Activated CD4-positive, alpha-beta T cell treated with anti-CD3 and anti-CD28 coated beads, Interleukin-2, amount 10 ng/mL, durations not matched to agents 7 days and 5 days (primary cell): ENCODE results near the gene ARHGAP10. TPM values are rescaled to one million over a fixed set of nuclear protein-coding genes. Genes with fewer than 3 reads are reported as not detected.
"Not testable (repeated sequence)": the region's sequence is repeated elsewhere in the genome, so short reads cannot be mapped to it uniquely, and the experiment has no call there.

ENCODE experiments used
- CTCF ChIA-PET: fragments of 350-600 bp; sonication (Branson Sonifier 250); formaldehyde crosslinking; loops from one replicate; lab custom pipeline; 2021; ENCODE audit warnings: antibody characterized with exemption; lab: Charles Lee
- POLR2A ChIA-PET: fragments of 350-600 bp; sonication (Branson Sonifier 250); formaldehyde crosslinking; loops from one replicate; lab custom pipeline; 2021; ENCODE audit warnings: antibody characterized with exemption; lab: Charles Lee
- DNase-seq: peaks from one replicate; pipeline ENCODE4 v3.0.0-alpha.2; 2020
- H3K27ac Mint-ChIP-seq: one replicate; pipeline ENCODE4 v1.8.0; 2021; ENCODE audit warnings: mild to moderate bottlenecking, moderate library complexity, mixed read lengths
- H3K27me3 Mint-ChIP-seq: one replicate; pipeline ENCODE4 v1.8.0; 2021; ENCODE audit warnings: mixed read lengths
- H3K36me3 Mint-ChIP-seq: one replicate; pipeline ENCODE4 v1.8.0; 2021; ENCODE audit warnings: low read depth, mixed read lengths
- H3K4me1 Mint-ChIP-seq: one replicate; pipeline ENCODE4 v1.8.0; 2021; ENCODE audit warnings: mixed read lengths
- H3K4me3 Mint-ChIP-seq: one replicate; pipeline ENCODE4 v1.8.0; 2021; ENCODE audit warnings: mild to moderate bottlenecking, moderate library complexity, mixed read lengths
- H3K9me3 Mint-ChIP-seq: one replicate; pipeline ENCODE4 v1.8.0; 2021; ENCODE audit warnings: mixed read lengths
- total RNA-seq, 2 experiments: library from RNA; stranded (reverse); gene quantifications; one replicate each; pipeline ENCODE4 v1.2.3, GENCODE V29; 2021

The ARHGAP10 gene
- total RNA-seq, 2 experiments from 2014 or later, result 9.4 to 10.7 TPM

GRCh38 chr4:147987252-147987651 is 255.4 kb downstream of the ARHGAP10 start:
- Mint-ChIP-seq H3K4me3 (no peak overlapping the region), H3K4me1 (peaks cover 2% of the 10 kb centered on the region), H3K27ac (no peak overlapping the region), H3K36me3 (no peaks in the 10 kb centered on the region), H3K27me3 (no peaks in the 10 kb centered on the region), H3K9me3 (no peaks in the 10 kb centered on the region)
- CTCF ChIA-PET, result no interaction called here
- POLR2A ChIA-PET, result no interaction called here
- DNase-seq, result no peak

DNA sequence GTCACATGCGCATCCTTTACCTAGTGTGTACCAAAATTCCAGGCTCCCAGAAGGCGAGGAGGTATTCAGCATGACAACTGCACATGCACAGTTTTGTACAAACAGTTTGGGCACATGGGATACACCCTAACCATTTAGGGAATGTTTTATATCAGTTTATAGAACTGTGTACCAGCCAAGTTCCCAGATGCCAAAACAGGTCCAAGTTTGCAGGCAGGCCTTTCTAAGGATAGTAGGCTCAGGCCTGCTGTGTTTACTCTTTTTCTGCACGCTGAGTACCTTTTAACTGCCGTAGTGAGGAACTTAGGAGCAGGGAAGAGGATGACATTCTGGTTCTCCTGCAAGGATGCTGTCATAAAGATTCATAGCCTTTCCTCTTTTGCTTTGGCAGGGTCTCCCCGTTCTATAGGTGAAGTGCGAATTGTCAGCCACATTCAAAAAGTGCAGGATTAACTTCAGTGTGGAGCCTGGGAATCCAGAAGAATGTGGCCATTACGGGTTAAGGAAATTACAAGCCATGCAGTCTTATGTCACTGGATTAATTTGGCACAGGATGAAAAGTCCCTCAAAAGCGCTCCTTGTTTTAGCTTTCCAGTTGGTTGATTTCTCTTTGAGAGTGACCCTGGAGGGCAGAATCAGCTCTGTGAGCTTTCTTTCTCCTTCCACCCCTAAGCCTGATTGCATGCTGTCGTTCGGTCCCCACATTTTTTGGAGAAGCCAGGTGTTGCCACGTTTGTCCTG is 259.8 kb downstream of the ARHGAP10 start:
- Mint-ChIP-seq H3K4me3 (no peak overlapping the region), H3K36me3 (no peaks in the 10 kb centered on the region), H3K9me3 (no peaks in the 10 kb centered on the region), H3K27me3 (no peaks in the 10 kb centered on the region), H3K4me1 (no peaks in the 10 kb centered on the region), H3K27ac (no peak overlapping the region)
- ChIA-PET POLR2A (no interaction called here), CTCF (interaction anchor here (0.5 kb wide), 1 partner anchor 33 kb away, joined by 5 read pairs; no protein-coding TSS in a partner anchor)
- no peak for DNase-seq

- POLR2A ChIA-PET, result no interaction called here
- Mint-ChIP-seq H3K27ac (no peak overlapping the region), H3K36me3 (no peaks in the 10 kb centered on the region), H3K4me3 (no peak overlapping the region), H3K4me1 (no peaks in the 10 kb centered on the region), H3K9me3 (no peaks in the 10 kb centered on the region), H3K27me3 (no peaks in the 10 kb centered on the region)
- DNase-seq, result no peak
- CTCF ChIA-PET, result no interaction called here
Measured at GRCh38 chr4:147994076-147994475, 262.2 kb downstream of the ARHGAP10 start.

GRCh38 chr4:147994491-147995385 is 262.9 kb downstream of the ARHGAP10 start:
- no peak overlapping the region for H3K27ac Mint-ChIP-seq
- CTCF ChIA-PET, result interaction anchor here (0.6 kb wide), 1 partner anchor 807 kb away, joined by 3 read pairs; no protein-coding TSS in a partner anchor
- no peaks in the 10 kb centered on the region for H3K4me1 Mint-ChIP-seq
- no peak overlapping the region for H3K4me3 Mint-ChIP-seq
- no peaks in the 10 kb centered on the region for H3K36me3 Mint-ChIP-seq
- H3K9me3 Mint-ChIP-seq, result peaks cover 3% of the 10 kb centered on the region
- H3K27me3 Mint-ChIP-seq, result no peaks in the 10 kb centered on the region
- POLR2A ChIA-PET, result no interaction called here
- no peak for DNase-seq

GRCh38 chr4:147996859-147997258 is 265.0 kb downstream of the ARHGAP10 start:
- H3K4me3 Mint-ChIP-seq, result no peak overlapping the region
- H3K36me3 Mint-ChIP-seq, result peaks cover 3% of the 10 kb centered on the region
- peaks cover 5% of the 10 kb centered on the region for H3K9me3 Mint-ChIP-seq
- no peak overlapping the region for H3K27ac Mint-ChIP-seq
- H3K4me1 Mint-ChIP-seq, result no peaks in the 10 kb centered on the region
- H3K27me3 Mint-ChIP-seq, result no peaks in the 10 kb centered on the region
- CTCF ChIA-PET, result no interaction called here
- no peak for DNase-seq
- POLR2A ChIA-PET, result no interaction called here

GRCh38 chr4:148000038-148000437 is 268.1 kb downstream of the ARHGAP10 start:
- DNase-seq, H3K27ac Mint-ChIP-seq, H3K27me3 Mint-ChIP-seq, H3K4me3 Mint-ChIP-seq, POLR2A ChIA-PET, H3K9me3 Mint-ChIP-seq, H3K36me3 Mint-ChIP-seq: not testable (repeated sequence)
- CTCF ChIA-PET, result interaction anchor here (0.7 kb wide), 1 partner anchor 18 kb away, joined by 4 read pairs; no protein-coding TSS in a partner anchor
- peaks cover 14% of the 10 kb centered on the region for H3K4me1 Mint-ChIP-seq

DNA sequence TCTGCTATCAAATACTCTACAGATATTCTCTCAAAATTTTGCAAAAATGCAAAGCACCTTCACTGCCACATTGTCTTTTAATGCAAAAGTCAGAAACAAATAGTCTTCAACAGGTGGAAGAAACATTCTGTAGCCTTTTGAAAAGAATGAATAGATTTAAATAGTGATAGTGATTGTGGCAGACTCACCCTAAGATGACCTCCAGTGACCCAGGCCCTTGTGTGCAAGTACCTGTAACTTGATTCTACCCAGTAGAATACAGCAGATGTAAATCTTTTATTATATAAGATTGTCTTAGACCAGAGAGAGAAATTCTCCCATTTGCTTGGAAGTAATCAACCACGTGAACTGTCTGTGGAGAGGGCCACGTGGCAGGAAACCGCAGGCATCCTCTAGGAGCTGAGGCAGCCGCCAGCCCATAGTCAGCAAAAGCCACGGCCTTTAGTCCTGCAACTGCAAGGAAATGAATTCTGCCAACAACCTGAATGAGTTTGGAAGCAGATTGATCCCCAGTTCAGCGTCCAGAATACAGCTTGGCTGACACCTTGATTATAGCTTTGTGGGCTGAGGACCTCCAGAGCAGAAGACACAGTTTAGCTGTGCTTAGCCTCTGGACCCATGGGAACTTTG is 272.5 kb downstream of the ARHGAP10 start:
- Mint-ChIP-seq H3K27me3 (no peaks in the 10 kb centered on the region), H3K9me3 (peaks cover 4% of the 10 kb centered on the region), H3K36me3 (peaks cover 3% of the 10 kb centered on the region), H3K4me1 (peaks cover 14% of the 10 kb centered on the region), H3K4me3 (no peak overlapping the region), H3K27ac (no peak overlapping the region)
- ChIA-PET POLR2A (no interaction called here), CTCF (interaction anchor here (0.6 kb wide), 1 partner anchor 453 kb away, joined by 3 read pairs; no protein-coding TSS in a partner anchor)
- no peak for DNase-seq

DNA sequence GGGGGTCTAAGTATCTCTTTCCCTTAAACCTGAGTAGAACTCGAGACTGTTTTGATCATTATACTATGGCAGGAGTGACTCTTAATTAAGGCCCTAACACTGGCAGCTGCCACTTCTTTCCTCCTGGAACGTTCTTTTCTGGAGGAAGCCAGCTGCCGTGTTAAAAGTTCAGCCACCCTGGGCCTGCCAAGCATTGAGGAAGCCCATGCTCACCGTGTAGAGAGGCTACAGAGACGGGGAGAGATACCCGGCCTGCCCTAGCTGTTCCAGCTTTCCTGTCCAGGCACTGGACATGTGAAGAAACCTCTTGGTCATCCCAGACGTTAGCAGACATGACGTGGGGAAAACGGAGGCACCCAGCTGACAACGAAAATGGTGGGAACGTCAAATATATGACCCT is 274.1 kb downstream of the ARHGAP10 start:
- CTCF ChIA-PET, result interaction anchor here (0.6 kb wide), 1 partner anchor 248 kb away, joined by 5 read pairs; no protein-coding TSS in a partner anchor
- H3K4me3 Mint-ChIP-seq, result no peak overlapping the region

DNA sequence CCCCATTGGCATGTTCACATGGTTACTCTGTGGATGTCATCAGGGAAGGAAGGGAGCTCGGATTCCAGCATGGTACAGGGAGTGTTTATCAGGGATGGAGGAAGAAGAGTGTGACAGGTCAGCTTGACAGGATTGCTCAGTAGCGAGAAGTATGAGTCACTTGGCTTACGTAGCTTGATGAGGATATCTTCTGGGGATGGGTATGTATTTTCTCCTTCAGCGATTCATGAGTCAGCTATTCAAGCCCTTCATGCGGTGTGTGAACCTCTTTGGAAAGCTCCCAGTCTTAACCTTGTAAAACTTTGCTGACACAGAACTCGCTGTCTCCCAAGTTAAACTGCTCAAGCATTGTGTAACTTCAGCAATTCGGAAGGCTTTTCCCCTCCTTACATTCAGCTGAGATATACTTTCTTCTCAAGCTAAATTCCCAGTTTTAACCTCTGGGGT is 275.4 kb downstream of the ARHGAP10 start:
- no peak for DNase-seq
- H3K9me3 Mint-ChIP-seq, result peaks cover 4% of the 10 kb centered on the region
- POLR2A ChIA-PET, result no interaction called here
- H3K4me3 Mint-ChIP-seq, result no peak overlapping the region
- H3K4me1 Mint-ChIP-seq, result peaks cover 14% of the 10 kb centered on the region
- H3K36me3 Mint-ChIP-seq, result no peaks in the 10 kb centered on the region
- CTCF ChIA-PET, result no interaction called here
- H3K27ac Mint-ChIP-seq, result no peak overlapping the region
- no peaks in the 10 kb centered on the region for H3K27me3 Mint-ChIP-seq

More for the DNA sequence above, 274.1 kb downstream of the ARHGAP10 start:
- Mint-ChIP-seq H3K36me3 (no peaks in the 10 kb centered on the region), H3K9me3 (peaks cover 3% of the 10 kb centered on the region), H3K27ac (no peak overlapping the region), H3K27me3 (no peaks in the 10 kb centered on the region), H3K4me1 (peaks cover 14% of the 10 kb centered on the region)
- DNase-seq, result no peak
- POLR2A ChIA-PET, result no interaction called here

- POLR2A ChIA-PET, result no interaction called here
- H3K4me1 Mint-ChIP-seq, result peaks cover 14% of the 10 kb centered on the region
Measured at GRCh38 chr4:148007792-148008191, 275.9 kb downstream of the ARHGAP10 start.

DNA sequence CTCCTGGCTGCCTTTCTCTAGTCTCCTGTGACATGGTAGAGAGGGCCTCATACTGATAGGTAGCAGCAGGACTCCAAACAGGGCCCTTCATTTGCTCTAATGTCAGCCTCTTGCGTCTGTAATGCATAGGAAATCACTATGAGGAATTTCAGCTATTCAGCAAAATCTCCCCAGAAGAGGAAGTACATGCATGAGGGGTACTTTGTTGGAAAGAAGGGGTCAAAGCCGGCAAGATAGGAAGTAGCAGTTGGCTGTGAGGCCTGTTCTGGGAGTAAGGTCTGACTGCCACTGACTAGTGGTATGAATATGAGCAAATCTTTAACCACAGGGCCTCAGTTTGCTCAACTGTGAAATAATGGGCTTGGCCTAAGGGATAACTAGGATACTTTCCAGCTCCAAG is 283.2 kb downstream of the ARHGAP10 start:
- Mint-ChIP-seq H3K9me3 (peaks cover 4% of the 10 kb centered on the region), H3K4me3 (no peak overlapping the region), H3K36me3 (no peaks in the 10 kb centered on the region), H3K27me3 (no peaks in the 10 kb centered on the region), H3K4me1 (no peaks in the 10 kb centered on the region), H3K27ac (no peak overlapping the region)
- POLR2A ChIA-PET, result no interaction called here
- DNase-seq, result no peak
- CTCF ChIA-PET, result no interaction called here

More at GRCh38 chr4:148007792-148008191, 275.9 kb downstream of the ARHGAP10 start:
- Mint-ChIP-seq H3K27me3 (no peaks in the 10 kb centered on the region), H3K36me3 (no peaks in the 10 kb centered on the region), H3K4me3 (no peak overlapping the region), H3K27ac (no peak overlapping the region), H3K9me3 (peaks cover 4% of the 10 kb centered on the region)
- CTCF ChIA-PET, result no interaction called here
- no peak for DNase-seq

DNA sequence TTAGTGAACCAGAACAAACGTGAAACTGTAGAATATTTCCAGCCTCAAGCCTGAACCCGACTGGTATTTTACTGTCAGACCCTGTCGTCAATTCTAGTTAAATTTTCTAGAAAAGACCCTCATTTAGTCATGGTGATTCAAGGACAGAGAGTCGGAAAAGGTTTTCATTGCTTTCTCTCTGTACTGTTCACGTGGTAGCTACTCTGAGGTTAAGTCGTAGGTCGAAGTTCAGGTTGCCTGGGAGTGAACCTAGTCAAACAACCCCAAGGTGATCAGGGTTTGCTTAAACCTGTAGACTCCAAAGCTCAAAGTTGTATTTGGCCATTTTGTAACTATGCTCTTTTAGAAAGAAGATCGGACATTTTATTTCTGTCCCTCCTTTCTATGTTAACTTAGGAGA is 283.6 kb downstream of the ARHGAP10 start:
- CTCF ChIA-PET, result no interaction called here
- Mint-ChIP-seq H3K9me3 (peaks cover 4% of the 10 kb centered on the region), H3K27me3 (no peaks in the 10 kb centered on the region), H3K4me3 (no peak overlapping the region), H3K27ac (no peak overlapping the region), H3K36me3 (no peaks in the 10 kb centered on the region), H3K4me1 (no peaks in the 10 kb centered on the region)
- POLR2A ChIA-PET, result no interaction called here
- no peak for DNase-seq
